Right renal pelvis (tissue), 4 donors: Measurements from ENCODE around the gene PIK3C2B. TPM values are rescaled to one million over a fixed set of nuclear protein-coding genes. Genes with fewer than 3 reads are reported as not detected.

Source experiments
- DNase-seq, 4 donors: peaks; one replicate each; pipeline ENCODE4 v3.0.0-alpha.2; 2013; ENCODE audit warnings: low read depth in 4 of 4, low spot score in 3 of 4, missing footprints in 1 of 4
- polyA plus RNA-seq, 4 donors: library from polyadenylated mRNA; unstranded; fragments of 120-200 nt; gene quantifications; one replicate each; pipeline ENCODE4 v1.2.1, GENCODE V29; 2013; ENCODE audit not compliant: insufficient read length in 4 of 4

The PIK3C2B gene
- polyA plus RNA-seq, 4 donors, result 14.5 to 18.1 (median 16.5) TPM

DNA sequence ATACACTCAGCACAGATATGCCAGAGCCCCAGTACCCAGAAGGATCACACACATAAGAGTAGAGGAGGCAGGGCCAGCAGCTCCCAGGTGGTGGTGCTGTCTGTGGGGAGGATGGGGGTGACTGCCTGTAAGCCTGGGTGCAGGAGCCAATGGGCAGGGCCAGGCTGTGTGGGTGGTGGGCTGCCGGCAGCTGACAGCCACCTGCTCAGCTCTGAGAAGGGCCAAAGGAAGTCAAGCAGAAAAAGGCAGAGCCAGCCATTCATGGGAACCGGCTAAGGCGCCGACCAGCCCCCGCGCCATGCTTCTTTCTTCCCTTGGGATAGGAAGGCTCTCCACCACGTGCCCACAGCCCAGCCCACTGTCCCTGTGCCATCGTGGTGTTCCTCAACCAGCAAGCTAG is 14.1 kb downstream of the PIK3C2B start:
- DNase-seq, result no peak

GRCh38 chr1:204479387-204480136 is 15.0 kb downstream of the PIK3C2B start:
- DNase-seq, result no peak

DNA sequence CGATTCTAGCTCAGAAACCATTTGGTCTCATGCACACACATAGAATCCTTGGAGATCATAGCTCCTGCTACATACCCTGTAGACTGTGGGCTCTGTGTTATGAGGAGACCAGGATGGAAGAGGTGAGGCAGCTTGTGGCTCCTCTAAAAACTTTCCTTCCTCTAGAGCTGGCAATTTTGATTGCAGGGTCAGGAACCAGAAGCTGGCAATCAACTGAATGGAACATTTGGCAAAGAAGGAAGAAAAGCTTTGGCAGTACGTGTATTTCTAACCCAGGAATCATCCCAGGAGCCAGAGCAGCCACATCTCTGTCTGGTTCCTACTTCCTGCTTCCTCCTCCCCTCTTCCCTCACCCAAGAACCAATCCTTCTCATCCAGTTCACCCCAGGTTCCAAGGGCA is 15.7 kb downstream of the PIK3C2B start:
- no peak for DNase-seq

DNA sequence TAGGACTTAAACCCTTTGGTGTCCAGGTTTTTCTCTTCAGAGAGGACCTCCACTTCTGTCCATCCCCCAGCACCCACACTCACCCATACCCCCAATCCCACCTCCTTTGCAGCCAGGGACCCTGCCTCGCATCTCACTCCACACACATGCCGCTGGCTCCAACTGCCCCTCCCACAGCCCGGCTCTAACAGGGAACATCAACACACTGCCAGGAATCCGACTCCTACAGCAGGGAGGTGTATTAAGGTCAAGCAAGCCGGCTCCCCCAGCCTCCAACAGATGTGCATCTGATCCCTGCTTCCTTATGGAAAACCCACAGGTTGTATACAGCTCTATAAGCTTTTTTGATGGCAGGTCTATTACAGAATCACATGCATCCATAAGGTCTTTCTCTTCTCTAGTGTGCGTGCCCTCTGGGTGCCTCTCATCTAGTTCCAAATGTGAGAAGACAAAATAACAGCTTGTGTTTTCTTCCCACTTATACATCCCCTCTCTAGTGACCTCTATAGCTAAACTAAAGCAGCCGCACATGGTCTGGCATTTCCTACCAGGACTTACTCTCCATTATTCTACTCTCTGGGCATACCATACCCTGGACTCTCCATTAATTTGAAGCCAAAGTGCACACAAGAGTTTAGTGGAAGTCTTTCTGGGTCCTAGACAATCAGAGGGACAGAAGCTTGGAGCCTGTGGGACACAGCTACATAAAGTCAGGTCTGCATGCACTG is 16.3 kb downstream of the PIK3C2B start:
- DNase-seq, result no peak

DNA sequence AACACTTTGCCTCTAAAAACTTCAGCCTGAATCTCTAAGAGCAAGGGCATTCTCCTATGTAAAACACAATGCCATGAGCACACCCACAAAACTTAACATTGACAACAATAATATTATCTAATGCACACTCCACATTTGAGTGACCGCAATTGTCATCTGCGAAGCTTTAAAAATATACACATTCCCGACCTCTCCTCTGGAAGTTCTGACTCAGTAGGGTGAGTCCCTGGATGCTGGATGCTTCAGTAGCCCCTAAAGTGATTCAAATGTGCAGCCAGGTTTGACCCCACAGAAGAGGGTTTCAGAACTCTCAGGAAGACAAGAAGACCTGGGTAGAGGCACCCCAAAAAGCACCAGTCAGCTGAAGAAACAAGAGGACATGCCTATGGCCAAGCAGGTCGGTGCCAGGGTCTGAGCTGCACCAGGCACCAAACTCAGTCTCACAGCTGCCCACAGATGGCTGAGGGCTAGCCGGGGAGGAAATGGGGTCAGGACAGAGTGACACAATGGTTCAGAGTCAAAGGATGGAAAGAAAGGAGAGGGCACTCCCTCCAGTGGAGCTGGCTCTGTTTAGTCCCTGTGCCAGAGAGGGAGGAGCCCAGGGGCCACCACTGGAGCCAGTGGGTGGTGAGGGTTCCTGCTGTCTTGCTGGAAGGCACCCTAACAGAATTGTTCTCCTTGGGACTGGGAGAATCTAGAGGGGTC is 17.4 kb downstream of the PIK3C2B start:
- DNase-seq, result no peak

GRCh38 chr1:204476563-204476962 is 18.0 kb downstream of the PIK3C2B start:
- DNase-seq, result no peak

DNA sequence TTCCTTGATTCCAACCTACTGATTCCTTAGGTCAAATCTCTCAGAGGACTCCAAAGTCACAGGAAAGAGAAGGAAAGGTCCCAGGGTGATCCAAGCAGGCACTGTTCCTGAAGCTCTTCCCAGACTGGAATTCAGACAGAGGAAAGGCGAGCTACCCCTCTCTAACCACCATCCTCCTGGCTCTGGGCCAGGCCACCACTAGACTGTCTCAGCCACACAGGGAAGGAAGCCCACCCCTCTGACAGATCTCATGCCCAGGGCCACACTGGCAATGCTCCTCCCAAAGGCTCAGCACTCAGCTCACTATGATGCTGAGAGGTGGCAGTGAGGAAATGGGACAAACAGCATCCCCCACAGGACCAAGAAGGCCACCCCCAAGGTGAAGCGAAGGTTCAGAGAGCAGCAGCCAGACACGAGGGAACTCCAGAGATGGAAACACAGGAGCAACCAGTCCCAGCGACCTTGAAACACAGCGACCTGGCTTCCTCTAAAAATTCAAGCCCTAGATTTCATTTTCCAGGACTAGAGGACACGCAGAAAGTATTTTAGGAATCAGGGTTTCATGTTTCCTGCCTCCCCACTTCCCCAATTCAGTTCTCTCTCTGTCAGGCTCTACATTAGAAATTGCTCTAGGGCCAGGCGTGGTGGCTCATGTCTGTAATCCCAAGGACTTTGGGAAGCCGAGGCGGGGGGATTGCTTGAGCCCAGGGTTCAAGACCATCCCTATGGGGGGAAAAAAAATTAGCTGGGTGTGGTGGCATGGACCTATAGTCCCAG is 18.8 kb downstream of the PIK3C2B start:
- DNase-seq, result no peak

- no peak for DNase-seq
Measured at GRCh38 chr1:204473400-204473965, 21.1 kb downstream of the PIK3C2B start.

- no peak for DNase-seq
Measured at GRCh38 chr1:204472660-204473059, 21.9 kb downstream of the PIK3C2B start.

DNA sequence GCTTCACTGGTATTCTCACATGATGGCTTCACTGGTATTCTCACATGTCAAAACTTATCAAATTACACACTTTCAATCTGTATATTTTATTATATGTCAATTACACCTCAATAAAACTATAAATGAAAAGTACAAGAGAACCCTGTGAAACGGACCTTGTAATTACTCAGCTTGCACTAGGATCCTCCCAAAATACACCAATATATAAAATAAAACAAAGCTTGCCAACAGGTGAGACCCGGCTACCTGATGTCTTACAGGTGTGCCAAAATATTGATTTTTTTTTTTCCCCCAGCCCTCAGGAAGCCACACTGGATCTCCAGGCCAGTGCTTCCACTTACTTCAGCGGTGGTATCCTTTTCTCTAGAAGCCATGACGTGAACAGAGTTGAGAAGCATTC is 22.9 kb downstream of the PIK3C2B start:
- DNase-seq, result no peak

GRCh38 chr1:204469304-204469703 is 25.3 kb downstream of the PIK3C2B start:
- no peak for DNase-seq

DNA sequence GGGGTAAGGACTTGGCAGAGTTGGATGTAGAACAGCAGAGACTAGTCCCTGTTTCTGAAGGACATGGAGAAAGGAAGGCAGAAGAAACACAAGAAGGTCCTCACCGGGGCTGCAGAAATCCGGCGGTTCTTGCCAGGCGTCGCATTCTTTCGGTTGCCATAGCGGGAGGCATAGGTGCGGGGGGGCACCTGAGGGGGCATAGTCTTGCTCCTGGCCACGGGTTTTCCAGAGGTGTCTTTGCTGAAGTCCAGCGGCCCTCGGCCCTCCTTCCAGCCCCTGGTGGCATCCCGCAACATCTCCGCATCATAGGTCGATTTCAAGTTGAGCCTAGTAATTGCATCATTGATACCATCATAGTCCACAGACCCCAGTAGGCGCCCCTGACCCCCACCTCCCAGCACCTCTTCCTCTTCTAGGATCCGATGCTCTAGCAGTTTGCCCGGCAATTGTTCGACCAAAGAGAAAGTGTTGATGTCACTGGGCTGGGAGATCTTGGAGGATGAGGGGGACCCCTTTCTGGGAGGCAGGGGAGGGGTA is 25.8 kb downstream of the PIK3C2B start:
- no peak for DNase-seq

DNA sequence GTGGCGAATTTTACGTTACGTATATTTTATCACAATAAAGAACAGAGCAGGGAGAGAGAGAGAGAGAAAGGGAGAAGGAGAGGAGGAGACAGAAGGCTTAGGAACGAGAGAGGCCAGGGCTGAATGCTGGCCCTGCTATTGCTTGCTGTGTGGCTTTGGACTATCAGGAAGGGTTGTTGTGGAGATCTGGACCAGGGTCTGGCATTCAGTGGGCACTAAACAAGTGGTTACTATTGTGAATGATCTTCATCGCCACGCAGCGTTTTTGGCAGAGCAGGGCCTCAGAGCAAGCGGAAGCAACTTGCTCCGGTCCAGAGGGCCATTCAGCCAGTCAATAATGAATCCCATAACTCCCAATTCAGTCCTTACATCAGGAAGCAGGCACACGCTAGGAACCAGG is 26.4 kb downstream of the PIK3C2B start:
- DNase-seq, result no peak

GRCh38 chr1:204466416-204467405 is 27.9 kb downstream of the PIK3C2B start:
- no peak for DNase-seq

GRCh38 chr1:204465546-204466415 is 28.8 kb downstream of the PIK3C2B start:
- DNase-seq, result no peak

DNA sequence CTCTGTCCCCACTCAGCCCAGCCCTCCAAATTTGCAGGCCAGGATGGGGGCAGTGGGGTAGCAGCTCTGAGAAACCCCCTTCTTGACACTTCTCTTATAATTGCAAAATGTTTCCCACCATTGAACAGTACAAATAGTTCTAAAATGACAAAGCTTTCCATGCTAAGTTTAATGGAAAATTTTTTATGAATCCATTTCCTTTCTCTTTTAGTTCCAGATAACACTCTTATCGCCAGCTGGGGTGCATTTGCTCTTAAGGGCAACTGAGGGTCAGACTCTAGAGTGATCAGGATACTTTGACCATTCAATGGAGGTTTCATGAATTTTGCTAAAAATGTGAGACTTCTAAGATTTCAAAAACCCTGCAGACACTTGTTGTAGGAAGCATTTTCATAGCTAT is 29.9 kb downstream of the PIK3C2B start:
- no peak for DNase-seq

- no peak for DNase-seq
Measured at GRCh38 chr1:204464187-204464631, 30.4 kb downstream of the PIK3C2B start.
